Measurements from ENCODE around the gene STATH.
"Not testable (repeated sequence)": the region's sequence is repeated elsewhere in the genome, so short reads cannot be mapped to it uniquely, and the experiment has no call there.

The STATH gene, protein sequence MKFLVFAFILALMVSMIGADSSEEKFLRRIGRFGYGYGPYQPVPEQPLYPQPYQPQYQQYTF

GRCh38 chr4:69995526-69996016 is at the start of gene STATH:
Gene STATH, plus strand, starts transcription at chr4:69995966. Its CDS starts 2,472 bp downstream, at chr4:69998438.
- no peak for DNase-seq (ENCODE audit: low read depth)

DNA sequence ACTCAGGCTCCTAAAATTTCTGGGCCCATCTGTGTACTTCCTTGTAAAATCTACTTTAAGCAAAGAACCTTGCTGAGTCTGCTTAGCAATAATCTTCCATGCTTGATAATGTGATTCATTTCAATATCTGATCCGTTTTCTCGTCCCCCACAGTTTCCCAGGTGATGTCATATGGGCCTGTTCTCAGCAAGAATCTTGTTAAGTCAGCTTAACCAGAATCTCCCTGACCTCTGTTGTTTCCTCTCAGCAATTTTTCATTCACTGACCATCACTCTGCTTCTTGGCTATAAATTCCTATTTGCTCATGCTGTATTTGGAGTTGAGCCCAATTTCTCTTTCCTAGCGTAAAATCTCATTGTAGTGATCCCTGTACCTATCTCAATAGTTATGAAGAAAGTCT is 44.2 kb upstream of the STATH start:
- DNase-seq (ENCODE audit: low read depth) = no peak

DNA sequence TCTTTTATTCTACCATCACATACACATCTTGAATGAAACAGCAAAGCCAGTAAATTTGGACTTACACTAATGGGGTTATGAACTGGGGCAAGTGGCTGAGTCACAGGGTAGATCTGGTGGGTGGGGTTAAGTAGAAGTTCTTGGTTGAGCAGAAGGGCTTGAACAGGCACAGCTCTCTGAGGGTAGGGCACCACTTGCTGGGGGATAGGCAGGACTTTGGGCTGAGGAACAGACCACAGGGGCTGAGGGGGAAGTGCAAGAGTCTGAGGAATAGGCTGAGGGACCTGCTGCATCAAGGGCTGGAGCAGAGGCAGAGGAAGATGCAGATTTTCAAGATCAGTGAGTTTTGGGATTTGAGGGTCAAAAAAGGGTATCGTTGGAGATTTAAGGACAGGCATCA is 38.6 kb upstream of the STATH start:
- no peak for DNase-seq (ENCODE audit: low read depth)

DNA sequence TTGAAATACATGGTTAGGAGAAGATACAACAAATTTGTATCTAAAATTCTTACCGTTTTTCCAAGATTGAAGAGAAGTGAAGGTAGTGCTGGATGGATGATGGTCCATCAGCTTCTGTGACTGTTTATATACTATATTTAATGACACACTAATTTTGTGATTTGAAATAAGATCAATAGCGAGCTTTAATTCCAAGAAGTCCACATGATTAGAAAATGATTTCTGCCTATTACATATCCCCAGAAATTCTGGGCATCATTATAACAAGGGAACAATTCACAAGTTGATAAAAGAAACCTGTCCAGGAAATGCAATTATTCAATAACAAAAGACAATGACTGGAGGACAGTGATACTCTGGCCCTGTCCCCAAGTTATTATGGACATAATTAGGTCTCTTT is 30.1 kb upstream of the STATH start, which contains the start of gene CSN2:
Gene CSN2 (minus strand): TSS at position 101 of the 400 bp plus-strand sequence. CDS start 4,733 bp downstream, outside the sequence.
- DNase-seq (ENCODE audit: low read depth) = no peak

DNA sequence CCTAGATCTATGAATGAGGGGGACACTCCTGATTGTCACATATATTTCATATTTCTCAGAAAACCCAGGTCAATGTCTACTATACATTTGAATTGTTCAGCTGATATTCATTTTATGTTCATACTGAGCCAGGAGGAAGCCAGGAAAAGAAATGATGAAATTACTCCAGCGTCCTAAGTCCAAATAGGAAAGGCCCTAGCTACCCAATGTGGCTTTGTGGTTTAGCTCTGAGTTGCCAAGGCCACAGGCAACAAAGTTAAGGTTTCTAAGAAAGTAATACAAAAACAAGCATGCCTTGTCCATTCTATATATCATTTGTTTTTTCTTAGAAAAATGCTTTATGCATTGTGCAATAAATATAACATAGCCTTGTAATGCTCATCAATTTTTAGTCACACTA is 25.7 kb upstream of the STATH start:
- DNase-seq (ENCODE audit: low read depth) = no peak

- DNase-seq (ENCODE audit: low read depth) = no peak
These were observed 21.1 kb upstream of the STATH start for GRCh38 chr4:69974631-69975030.

DNA sequence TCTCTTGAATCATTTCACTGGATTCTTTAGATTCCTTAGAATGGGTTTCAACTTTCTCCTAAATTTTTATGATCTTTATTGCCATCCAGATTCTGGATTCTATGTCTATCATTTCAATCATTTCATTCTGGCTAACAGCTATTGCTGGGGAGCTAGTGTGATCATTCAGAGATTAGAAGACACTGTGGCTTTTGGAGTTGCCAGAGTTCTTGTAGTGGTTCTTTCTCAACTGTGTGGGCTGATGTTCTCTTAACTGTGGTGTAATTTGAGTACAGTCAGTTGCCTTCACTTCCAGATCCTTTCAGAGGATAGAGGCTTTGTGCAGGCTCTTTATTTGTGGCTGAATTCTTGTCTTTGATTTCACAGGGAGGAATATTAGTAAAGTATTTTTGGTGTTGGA is 18.2 kb upstream of the STATH start:
- no peak for DNase-seq (ENCODE audit: low read depth)

- no peak for DNase-seq (ENCODE audit: low read depth)
These were observed 11.7 kb upstream of the STATH start for GRCh38 chr4:69984030-69984443.

DNA sequence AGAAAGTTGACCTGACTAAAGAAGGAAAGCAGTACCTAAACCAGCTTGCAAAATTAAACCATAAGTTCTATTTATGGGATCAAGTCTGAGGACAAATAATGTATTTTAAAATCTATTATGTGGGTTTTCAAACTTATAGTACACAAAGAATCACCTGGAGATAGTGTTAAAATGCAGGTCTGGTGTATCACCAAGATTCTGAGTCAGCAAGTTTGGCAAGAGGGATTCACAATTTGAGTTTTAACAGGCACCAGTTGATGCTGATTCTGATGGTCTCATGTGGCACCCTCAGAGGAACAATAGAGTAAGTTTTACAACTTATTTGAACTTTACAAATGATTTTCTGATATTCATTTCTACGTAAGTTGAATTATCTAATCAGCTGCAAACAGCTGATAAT is 9.1 kb upstream of the STATH start:
- DNase-seq (ENCODE audit: low read depth) = no peak

- no peak for DNase-seq (ENCODE audit: low read depth)
These were observed 4.8 kb upstream of the STATH start for GRCh38 chr4:69991016-69991415.

GRCh38 chr4:69994782-69995181 is 984 bp upstream of the STATH start:
- DNase-seq (ENCODE audit: low read depth) = no peak

GRCh38 chr4:69999420-69999819 is 3.7 kb downstream of the STATH start:
- DNase-seq (ENCODE audit: low read depth) = no peak

DNA sequence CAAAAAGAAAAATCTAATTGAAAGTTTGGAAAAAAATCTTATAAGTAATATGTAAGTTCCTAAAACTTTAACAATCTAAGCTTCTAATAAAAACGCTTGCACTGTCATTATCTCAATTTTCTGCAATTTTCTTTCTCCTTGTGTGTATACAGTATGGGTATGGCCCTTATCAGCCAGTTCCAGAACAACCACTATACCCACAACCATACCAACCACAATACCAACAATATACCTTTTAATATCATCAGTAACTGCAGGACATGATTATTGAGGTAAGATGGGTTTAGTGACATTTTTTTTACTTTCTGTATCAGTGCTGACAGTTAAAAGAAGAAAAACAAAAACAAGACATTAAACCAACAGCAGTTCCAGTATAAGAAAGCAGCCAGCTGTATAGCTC is 4.9 kb downstream of the STATH start:
- no peak for DNase-seq (ENCODE audit: low read depth)

DNA sequence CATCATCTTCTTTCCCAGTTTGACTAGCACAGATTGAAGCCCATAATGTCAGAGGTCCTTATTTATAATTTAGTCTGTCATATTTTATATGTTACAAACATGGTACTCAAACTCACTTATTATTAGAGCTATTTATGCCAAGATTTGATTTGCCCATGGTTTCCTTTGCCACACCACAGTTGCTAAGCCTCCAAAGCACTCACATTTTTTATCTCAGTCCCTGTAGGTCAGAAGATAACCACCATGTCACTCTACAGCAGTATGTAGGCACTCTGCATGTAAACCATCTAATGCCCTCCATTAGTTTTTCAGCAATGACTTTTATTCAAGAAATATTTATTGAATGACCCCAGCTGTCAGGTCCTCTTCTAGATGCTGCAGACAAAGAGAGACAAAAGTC is 6.7 kb downstream of the STATH start:
- no peak for DNase-seq (ENCODE audit: low read depth)

DNA sequence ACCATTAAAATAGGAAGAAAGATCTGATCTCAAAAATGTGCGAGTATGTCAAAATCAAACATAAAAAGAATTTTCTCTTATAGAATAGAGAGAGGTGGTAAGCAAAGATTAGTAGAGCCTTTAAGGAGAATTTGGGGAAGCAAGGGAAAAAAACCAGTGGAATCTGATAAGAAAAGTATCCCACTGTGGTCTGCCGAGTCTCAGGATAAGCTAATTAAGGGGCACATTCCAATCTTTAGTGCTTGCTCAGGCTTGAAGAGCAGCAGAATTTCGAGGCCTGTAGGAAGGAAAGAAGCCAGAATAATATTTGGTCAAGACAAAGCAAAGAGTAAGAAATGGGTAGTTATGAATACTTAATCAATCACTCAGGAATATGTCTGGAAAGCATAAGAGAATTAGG is 13.0 kb downstream of the STATH start:
- DNase-seq (ENCODE audit: low read depth) = no peak

GRCh38 chr4:70019006-70019405 is 23.2 kb downstream of the STATH start:
- not testable (repeated sequence) for DNase-seq (ENCODE audit: low read depth)

DNA sequence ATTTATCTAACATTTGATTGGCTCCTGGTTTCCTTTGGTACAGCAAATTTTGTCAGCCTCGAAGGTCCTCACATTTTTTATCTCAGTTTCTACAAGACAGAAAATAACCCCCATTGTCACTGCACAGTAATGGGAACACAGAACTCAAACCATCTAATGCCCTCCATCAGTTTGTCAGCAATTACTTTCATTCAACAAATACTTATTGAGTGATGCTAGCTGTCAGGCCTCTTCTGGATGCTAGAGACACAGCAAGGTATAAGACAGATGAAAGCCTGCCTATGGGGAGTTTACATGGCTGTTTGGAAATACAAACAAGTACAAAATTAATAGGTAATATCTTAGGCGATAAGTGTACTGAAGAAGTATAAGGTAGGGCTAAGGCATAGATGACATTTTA is 27.5 kb downstream of the STATH start:
- no peak for DNase-seq (ENCODE audit: low read depth)

- DNase-seq (ENCODE audit: low read depth) = no peak
These were observed 31.2 kb downstream of the STATH start for GRCh38 chr4:70027011-70027410.

DNA sequence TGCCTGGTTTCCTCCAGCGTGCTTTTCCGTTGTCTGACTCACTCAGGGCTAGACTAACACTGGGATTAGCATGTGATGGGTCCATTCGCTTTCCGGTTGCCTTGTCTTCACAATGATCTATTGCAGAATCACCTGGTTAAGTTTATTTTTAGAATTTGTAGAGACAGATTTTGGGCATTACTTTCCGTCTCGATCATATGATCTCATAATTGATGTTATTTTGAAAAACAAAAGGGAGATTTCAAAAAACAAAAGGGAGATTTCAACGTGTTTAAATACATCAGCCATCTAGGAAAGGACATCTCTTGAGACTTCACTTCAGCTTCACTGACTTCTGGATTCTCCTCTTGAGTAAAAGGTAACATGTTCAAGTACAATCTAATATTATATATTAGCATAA is 32.4 kb downstream of the STATH start, which contains the start of gene HTN3:
Gene HTN3 (plus strand): TSS at position 301 of the 400 bp plus-strand sequence. CDS start 2,282 bp downstream, outside the sequence.
- not testable (repeated sequence) for DNase-seq (ENCODE audit: low read depth)

DNA sequence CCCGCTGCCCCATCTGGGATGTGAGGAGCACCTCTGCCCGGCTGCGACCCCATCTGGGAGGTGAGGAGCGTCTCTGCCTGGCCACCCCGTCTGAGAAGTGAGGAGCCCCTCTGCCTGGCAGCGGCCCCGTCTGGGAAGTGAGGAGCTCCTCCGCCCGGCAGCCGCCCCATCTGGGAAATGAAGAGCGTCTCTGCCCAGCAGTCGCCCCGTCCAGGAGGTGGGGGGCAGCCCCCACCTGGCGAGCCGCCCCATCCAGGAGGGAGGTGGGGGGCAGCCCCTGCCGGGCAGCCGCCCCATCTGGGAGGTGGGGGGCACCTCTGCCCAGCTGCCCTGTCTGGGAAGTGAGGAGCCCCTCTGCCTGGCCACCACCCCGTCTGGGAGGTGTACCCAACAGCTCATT is 41.8 kb downstream of the STATH start:
- not testable (repeated sequence) for DNase-seq (ENCODE audit: low read depth)

- not testable (repeated sequence) for DNase-seq (ENCODE audit: low read depth)
These were observed 44.2 kb downstream of the STATH start for GRCh38 chr4:70039928-70040327.

DNA sequence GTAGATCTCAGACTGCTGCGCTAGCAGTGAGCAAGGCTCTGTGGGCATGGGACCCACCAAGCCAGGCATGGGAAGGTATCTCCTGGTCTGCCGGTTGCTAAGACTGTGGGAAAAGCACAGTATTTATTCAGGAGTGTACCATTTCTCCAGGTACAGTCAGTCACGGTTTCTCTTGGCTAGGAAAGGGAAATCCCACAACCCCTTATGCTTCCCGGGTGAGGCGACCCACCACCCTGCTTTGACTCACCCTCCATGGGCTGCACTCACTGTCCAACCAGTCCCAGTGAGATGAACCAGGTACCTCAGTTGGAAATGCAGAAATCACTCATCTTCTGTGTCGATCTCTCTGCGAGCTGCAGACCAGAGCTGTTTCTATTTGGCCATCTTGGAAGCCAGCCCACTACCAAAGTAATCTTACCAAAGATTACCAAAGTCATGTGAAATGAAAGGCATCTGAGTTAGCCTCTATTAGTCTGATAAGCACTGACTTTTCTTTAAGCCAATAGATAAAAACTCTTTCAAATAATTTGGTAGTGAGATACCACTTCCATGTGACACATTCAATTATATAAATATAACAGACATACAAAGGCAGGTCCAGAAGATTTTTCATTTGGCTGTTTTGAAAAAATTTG is 46.0 kb downstream of the STATH start:
- DNase-seq (ENCODE audit: low read depth) = no peak

DNA sequence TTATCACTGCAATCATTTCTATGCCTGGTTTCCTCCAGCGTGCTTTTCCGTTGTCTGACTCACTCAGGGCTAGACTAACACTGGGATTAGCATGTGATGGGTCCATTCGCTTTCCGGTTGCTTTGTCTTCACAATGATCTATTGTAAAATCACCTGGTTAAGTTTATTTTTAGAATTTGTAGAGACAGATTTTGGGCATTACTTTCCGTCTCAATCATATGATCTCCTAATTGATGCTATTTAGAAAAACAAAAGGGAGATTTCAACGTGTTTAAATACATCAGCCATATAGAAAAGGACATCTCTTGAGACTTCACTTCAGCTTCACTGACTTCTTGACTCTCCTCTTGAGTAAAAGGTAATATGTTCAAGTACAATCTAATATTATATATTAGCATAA is 54.4 kb downstream of the STATH start, which contains the start of gene HTN1:
Gene HTN1 (plus strand): TSS at position 301 of the 400 bp plus-strand sequence. CDS start 2,639 bp downstream, outside the sequence.
- not testable (repeated sequence) for DNase-seq (ENCODE audit: low read depth)
